ENCODE results near the gene RPN1.

Gene RPN1

DNA sequence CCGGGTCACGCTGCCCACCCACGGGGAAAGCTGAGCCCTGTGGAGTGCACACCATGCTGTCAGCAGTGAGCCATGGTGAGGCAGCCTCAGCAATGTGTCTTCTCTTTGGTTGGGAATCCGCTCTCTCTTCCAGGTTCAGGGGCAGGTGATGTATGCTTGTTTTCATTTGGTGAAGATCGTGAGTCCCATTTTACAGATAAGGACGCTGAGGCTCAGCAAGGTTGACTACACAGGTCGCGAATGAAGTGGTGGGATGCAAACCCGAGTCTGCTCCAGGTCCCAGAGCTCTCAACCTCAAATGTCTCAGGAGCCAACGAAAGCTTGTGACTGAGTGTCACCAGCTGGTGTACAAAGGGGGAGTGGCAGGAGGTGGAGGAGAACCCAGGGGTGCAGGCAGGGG, 74.3 kb downstream of the RPN1 start:
- no peak for DNase-seq

GRCh38 chr3:128575777-128576176, 74.8 kb downstream of the RPN1 start:
- DNase-seq = no peak

GRCh38 chr3:128573707-128574162, 76.9 kb downstream of the RPN1 start:
- DNase-seq = no peak

DNA sequence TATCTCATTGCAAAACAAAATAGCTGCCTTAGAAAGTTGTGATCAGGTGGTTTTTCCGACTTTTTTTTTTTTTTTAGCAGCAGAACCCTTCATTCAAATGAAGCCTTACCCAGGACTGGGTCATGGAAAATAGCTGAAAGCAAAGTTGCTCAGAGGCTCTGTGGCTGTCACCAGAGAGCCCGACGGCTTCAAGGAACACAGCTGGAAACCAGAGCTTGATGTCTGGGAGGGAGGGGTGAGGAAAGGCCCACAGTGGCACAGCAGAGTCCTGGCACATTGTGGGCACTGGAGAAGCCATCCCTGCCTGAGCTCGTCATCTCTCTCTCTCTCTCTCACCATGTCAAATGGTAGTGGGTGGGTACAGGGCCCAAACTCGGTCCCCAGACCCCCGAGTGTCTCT, 77.5 kb downstream of the RPN1 start:
- no peak for DNase-seq

GRCh38 chr3:128572644-128573105, 77.9 kb downstream of the RPN1 start:
- DNase-seq = no peak

GRCh38 chr3:128572013-128572412, 78.6 kb downstream of the RPN1 start:
- no peak for DNase-seq
